Measurements from ENCODE around the gene PLEKHA3. TPM values are rescaled to one million over a fixed set of nuclear protein-coding genes. Genes with fewer than 3 reads are reported as not detected.

The PLEKHA3 gene
- total RNA-seq, 6 donors from 2014 or later: 5.2 to 28.9 (median 14.8) TPM

DNA sequence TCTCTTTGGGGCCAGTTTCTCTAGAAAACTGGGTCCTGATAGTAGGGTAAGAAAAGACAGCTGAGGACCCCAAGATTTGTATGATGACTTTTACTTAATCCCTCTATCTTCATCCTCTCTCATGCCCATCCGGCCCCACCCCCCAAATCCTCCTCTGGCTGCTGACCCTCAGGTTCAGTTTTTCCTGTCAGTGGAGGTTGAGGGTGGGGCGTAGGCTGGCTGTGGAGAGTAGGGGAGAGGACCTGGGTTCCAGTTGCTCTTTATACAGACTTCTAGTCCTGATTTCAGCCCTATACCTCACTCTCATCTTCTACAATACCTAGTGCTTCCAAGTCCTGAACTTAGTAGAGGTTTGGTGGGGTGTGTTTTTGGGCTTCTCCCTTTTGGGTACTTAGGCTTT lies 28.4 kb downstream of the PLEKHA3 start:
- peaks cover 0 to 46% (median 15%) of the 10 kb centered on the region in 4 donors for H3K36me3 ChIP-seq
- no peak for TF ChIP-seq POLR2AphosphoS5 (IDR thresholded peaks at IDR 0.05)
- TF ChIP-seq CTCF (IDR thresholded peaks at IDR 0.05): no peak
- TF ChIP-seq POLR2A (IDR thresholded peaks at IDR 0.05): no peak
- TF ChIP-seq EP300 (IDR thresholded peaks at IDR 0.05): no peak
- H3K9me3 ChIP-seq: no peaks in the 10 kb centered on the region
- 92 to 93% methylated on average over 2 of the region's 2 CpGs for WGBS, 2 donors
- H3K27me3 ChIP-seq: no peaks in the 10 kb centered on the region
- ATAC-seq (ENCODE audit: low FRiP score in 2 of 2): no peak
- H3K27ac ChIP-seq: no peak overlapping the region
- H3K4me1 ChIP-seq: peaks cover 0 to 10% (median 3%) of the 10 kb centered on the region in 4 donors
- no peak for DNase-seq
- no peak overlapping the region for H3K4me3 ChIP-seq

GRCh38 chr2:178510384-178510783 lies 30.1 kb downstream of the PLEKHA3 start:
- no peak for TF ChIP-seq EP300 (IDR thresholded peaks at IDR 0.05)
- no peak for TF ChIP-seq POLR2AphosphoS5 (IDR thresholded peaks at IDR 0.05)
- no peak for TF ChIP-seq CTCF (IDR thresholded peaks at IDR 0.05)
- TF ChIP-seq POLR2A (IDR thresholded peaks at IDR 0.05): no peak
- no peaks in the 10 kb centered on the region for H3K9me3 ChIP-seq
- DNase-seq: no peak
- 92 to 94% methylated on average over 6 of the region's 6 CpGs for WGBS, 2 donors
- ATAC-seq (ENCODE audit: low FRiP score in 2 of 2): no peak
- no peak overlapping the region for H3K27ac ChIP-seq
- peaks cover 0 to 31% (median 12%) of the 10 kb centered on the region in 4 donors for H3K36me3 ChIP-seq
- H3K4me3 ChIP-seq: no peak overlapping the region
- H3K27me3 ChIP-seq: no peaks in the 10 kb centered on the region
- H3K4me1 ChIP-seq: peaks cover 0 to 10% (median 3%) of the 10 kb centered on the region in 4 donors

DNA sequence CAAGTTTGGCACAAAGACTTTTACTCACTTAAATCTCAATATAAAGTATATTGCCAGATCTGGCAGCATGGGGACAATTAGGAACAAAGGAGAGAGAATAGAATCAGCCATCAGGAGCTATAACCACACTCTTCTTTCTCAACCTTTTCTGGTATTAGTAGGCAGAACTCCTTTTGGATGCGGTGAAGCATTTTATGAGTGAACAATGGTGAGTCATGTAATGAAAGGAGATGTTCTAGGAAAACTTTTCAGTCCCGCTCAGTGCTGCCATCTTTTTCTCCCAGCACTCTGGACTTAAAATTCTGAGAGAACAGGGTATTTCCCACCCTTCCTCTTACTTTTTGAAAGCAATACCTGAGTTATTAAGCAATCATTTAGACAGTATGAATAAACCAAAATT lies 32.2 kb downstream of the PLEKHA3 start:
- Histone ChIP-seq H3K4me3 (no peak overlapping the region), H3K36me3 (peaks cover 0 to 31% (median 8%) of the 10 kb centered on the region in 4 donors), H3K9me3 (no peaks in the 10 kb centered on the region), H3K27ac (no peak overlapping the region), H3K27me3 (no peaks in the 10 kb centered on the region), H3K4me1 (no peaks in the 10 kb centered on the region)
- TF ChIP-seq CTCF (IDR thresholded peaks at IDR 0.05) (no peak), POLR2A (IDR thresholded peaks at IDR 0.05) (no peak), POLR2AphosphoS5 (IDR thresholded peaks at IDR 0.05) (no peak), EP300 (IDR thresholded peaks at IDR 0.05) (no peak)
- 96 to 100% methylated on average over 2 of the region's 2 CpGs for WGBS, 2 donors
- ATAC-seq (ENCODE audit: low FRiP score in 2 of 2) (no peak), DNase-seq (no peak)

DNA sequence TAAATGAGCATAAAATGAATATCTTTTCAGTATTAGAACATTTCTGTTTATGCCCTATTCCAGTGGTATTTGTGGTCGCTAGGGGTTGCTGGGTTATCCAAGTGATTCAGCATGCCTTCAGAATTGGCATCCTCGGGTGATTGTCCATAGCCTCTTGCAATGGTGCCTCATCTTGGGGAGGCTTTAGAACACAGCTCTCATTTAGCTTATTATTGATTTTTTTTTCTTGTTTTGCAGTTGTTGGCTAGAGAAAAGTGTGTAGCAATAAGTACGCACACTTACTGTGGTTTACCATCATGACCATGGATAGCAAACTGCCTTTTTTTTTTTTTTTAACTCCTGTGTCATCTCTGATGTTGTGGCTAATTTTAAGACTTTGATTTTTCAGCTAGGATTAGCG lies 33.6 kb downstream of the PLEKHA3 start:
- DNase-seq (no peak), ATAC-seq (ENCODE audit: low FRiP score in 2 of 2) (no peak)
- TF ChIP-seq CTCF (IDR thresholded peaks at IDR 0.05) (no peak), POLR2A (IDR thresholded peaks at IDR 0.05) (no peak), EP300 (IDR thresholded peaks at IDR 0.05) (no peak)
- Histone ChIP-seq H3K27ac (no peak overlapping the region), H3K4me1 (no peaks in the 10 kb centered on the region), H3K27me3 (no peaks in the 10 kb centered on the region), H3K4me3 (no peak overlapping the region), H3K9me3 (no peaks in the 10 kb centered on the region), H3K36me3 (peaks cover 0 to 31% (median 8%) of the 10 kb centered on the region in 4 donors)
- 96% methylated on average over 4 of the region's 4 CpGs for WGBS, 2 donors

DNA sequence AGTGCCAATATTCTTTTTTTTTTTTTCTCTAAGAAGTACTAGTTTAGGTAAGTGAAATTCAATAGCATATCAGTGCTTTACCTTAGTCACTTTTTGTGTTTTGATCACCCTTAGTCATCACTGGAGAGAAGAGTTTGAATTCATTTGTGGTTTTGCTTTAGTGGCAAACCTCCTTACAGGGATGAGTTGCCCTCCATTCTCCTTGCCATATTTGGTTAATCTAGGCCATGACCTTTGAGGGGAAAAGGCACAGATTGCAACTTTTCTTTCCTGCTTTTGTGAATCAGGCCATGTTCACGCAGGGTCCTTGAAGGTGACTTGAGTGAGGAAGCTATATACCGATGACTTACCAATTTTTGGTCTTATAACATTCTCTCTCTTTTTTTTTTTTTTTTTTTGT lies 34.4 kb downstream of the PLEKHA3 start:
- no peaks in the 10 kb centered on the region for H3K27me3 ChIP-seq
- H3K4me3 ChIP-seq: no peak overlapping the region
- H3K4me1 ChIP-seq: no peaks in the 10 kb centered on the region
- no peak for DNase-seq
- no peak overlapping the region for H3K27ac ChIP-seq
- TF ChIP-seq POLR2AphosphoS5 (IDR thresholded peaks at IDR 0.05): no peak
- no peak for TF ChIP-seq CTCF (IDR thresholded peaks at IDR 0.05)
- TF ChIP-seq EP300 (IDR thresholded peaks at IDR 0.05): no peak
- no peak for TF ChIP-seq POLR2A (IDR thresholded peaks at IDR 0.05)
- H3K9me3 ChIP-seq: no peaks in the 10 kb centered on the region
- ATAC-seq (ENCODE audit: low FRiP score in 2 of 2): no peak
- H3K36me3 ChIP-seq: peaks cover 0 to 28% (median 6%) of the 10 kb centered on the region in 4 donors
- 83 to 85% methylated on average over 2 of the region's 2 CpGs for WGBS, 2 donors
